Liver (tissue), 9 donors: ENCODE results near the gene GHRL. TPM values are rescaled to one million over a fixed set of nuclear protein-coding genes. Genes with fewer than 3 reads are reported as not detected.

Experiments
- DNase-seq: peaks from one replicate; pipeline ENCODE4 v3.0.0-alpha.2; 2017; ENCODE audit warnings: low spot score
- H3K27ac ChIP-seq, 2 donors: one replicate each; pipeline ENCODE4 v1.7.0; 2013; ENCODE audit warnings: inconsistent platforms in 2 of 2, low read length in 2 of 2, control low read depth in 1 of 2, low read depth in 1 of 2, mild to moderate bottlenecking in 1 of 2
- H3K27me3 ChIP-seq, 4 donors: one replicate each; pipeline versions ENCODE4 v1.6.1 to v1.7.0; 2013; ENCODE audit warnings: low read length in 3 of 4, inconsistent platforms in 1 of 4, mild to moderate bottlenecking in 1 of 4, moderate library complexity in 1 of 4; ENCODE audit not compliant: control insufficient read depth in 4 of 4, insufficient read depth in 4 of 4
- H3K36me3 ChIP-seq, 4 donors: one replicate each; pipeline versions ENCODE4 v1.6.1 to v1.7.0; 2013; ENCODE audit warnings: low read length in 3 of 4, mild to moderate bottlenecking in 3 of 4, low read depth in 1 of 4, moderate library complexity in 1 of 4; ENCODE audit not compliant: control insufficient read depth in 4 of 4, insufficient read depth in 3 of 4
- H3K4me1 ChIP-seq, 4 donors: one replicate each; pipeline versions ENCODE4 v1.6.1 to v1.7.0; 2013; ENCODE audit warnings: low read length in 3 of 4, mild to moderate bottlenecking in 3 of 4, moderate library complexity in 1 of 4; ENCODE audit not compliant: control insufficient read depth in 4 of 4, insufficient read depth in 4 of 4
- H3K4me3 ChIP-seq, 3 donors: one replicate each; pipeline versions ENCODE4 v1.6.1 to v1.7.0; 2013; ENCODE audit warnings: low read length in 3 of 3, control low read depth in 1 of 3, low read depth in 1 of 3, mild to moderate bottlenecking in 1 of 3
- H3K9ac ChIP-seq, 2 donors: one replicate each; pipeline ENCODE4 v1.7.0; 2013; ENCODE audit warnings: low read length in 2 of 2, mild to moderate bottlenecking in 2 of 2, moderate library complexity in 2 of 2, control low read depth in 1 of 2, low read depth in 1 of 2
- H3K9me3 ChIP-seq, 4 donors: one replicate each; pipeline versions ENCODE4 v1.6.1 to v1.7.0; 2013; ENCODE audit warnings: low read length in 3 of 4; ENCODE audit not compliant: control insufficient read depth in 4 of 4
- ATF3 ChIP-seq: IDR thresholded peaks from 2 replicates; pipeline ENCODE4 v1.6.1; 2016; ENCODE audit warnings: antibody characterized with exemption
- EGR1 ChIP-seq, 2 donors: IDR thresholded peaks; 2 replicates each; pipeline ENCODE4 v1.6.1; 2016 to 2018; ENCODE audit warnings: antibody characterized with exemption in 2 of 2, low read depth in 2 of 2
- FOXA1 ChIP-seq: IDR thresholded peaks from 2 replicates; pipeline ENCODE4 v1.6.1; 2016; ENCODE audit warnings: antibody characterized with exemption
- FOXA2 ChIP-seq: IDR thresholded peaks from 2 replicates; pipeline ENCODE4 v1.6.1; 2016; ENCODE audit warnings: antibody characterized with exemption
- GABPA ChIP-seq, 2 donors: IDR thresholded peaks in 1 of 2; conservative IDR thresholded peaks in 1 of 2; 2 replicates each; pipeline ENCODE4 v1.6.1; 2016; ENCODE audit warnings: antibody characterized with exemption in 2 of 2, mild to moderate bottlenecking in 1 of 2, moderate library complexity in 1 of 2
- HNF4A ChIP-seq, 2 donors: conservative IDR thresholded peaks; 2 replicates each; pipeline ENCODE4 v1.6.1; 2016; ENCODE audit warnings: antibody characterized with exemption in 2 of 2, mild to moderate bottlenecking in 2 of 2
- HNF4G ChIP-seq: IDR thresholded peaks from 2 replicates; pipeline ENCODE4 v1.6.1; 2016; ENCODE audit warnings: antibody characterized with exemption
- JUND ChIP-seq, 2 donors: IDR thresholded peaks; 2 replicates each; pipeline ENCODE4 v1.6.1; 2016; ENCODE audit warnings: antibody characterized with exemption in 2 of 2
- NR2F2 ChIP-seq: IDR thresholded peaks from 2 replicates; pipeline ENCODE4 v1.6.1; 2016; ENCODE audit warnings: antibody characterized with exemption
- RAD21 ChIP-seq, 2 donors: IDR thresholded peaks; 2 replicates each; pipeline ENCODE4 v1.6.1; 2016; ENCODE audit warnings: antibody characterized with exemption in 2 of 2, mild to moderate bottlenecking in 2 of 2
- RXRA ChIP-seq, 2 donors: IDR thresholded peaks; 2 replicates each; pipeline ENCODE4 v1.6.1; 2017 to 2018; ENCODE audit warnings: antibody characterized with exemption in 2 of 2, mild to moderate bottlenecking in 1 of 2
- SP1 ChIP-seq: IDR thresholded peaks from 2 replicates; pipeline ENCODE4 v1.6.1; 2018; ENCODE audit warnings: antibody characterized with exemption, mild to moderate bottlenecking
- TAF1 ChIP-seq: conservative IDR thresholded peaks from 2 replicates; pipeline ENCODE4 v1.6.1; 2016; ENCODE audit warnings: antibody characterized with exemption, mild to moderate bottlenecking
- YY1 ChIP-seq: IDR thresholded peaks from 2 replicates; pipeline ENCODE4 v1.6.1; 2016; ENCODE audit warnings: antibody characterized with exemption, mild to moderate bottlenecking
- ZBTB33 ChIP-seq: IDR thresholded peaks from 2 replicates; pipeline ENCODE4 v1.6.1; 2016; ENCODE audit warnings: antibody characterized with exemption
- WGBS: extraction: QIAGEN DNeasy Blood & Tissue Kit; methylation state at CpG from one replicate; pipeline ENCODE4 v1.1.7; 2013; 5-methylcytosine and 5-hydroxymethylcytosine counted together
- polyA plus RNA-seq, 2 donors: library from polyadenylated mRNA; stranded (reverse) in 1 of 2; unstranded in 1 of 2; fragments of 200-250 nt in 1 of 2; fragments of >200 nt in 1 of 2; fragmentation: Nextera tagmentation in 1 of 2; extraction: Ambion mirVana in 1 of 2; gene quantifications; one replicate each; pipeline versions ENCODE4 v1.2.1 to v1.2.3, GENCODE V29; 2013 to 2015
- total RNA-seq, 2 donors: library from RNA; depleted of rRNA; stranded (reverse); fragments of >200 nt; gene quantifications; one replicate each; pipeline ENCODE4 v1.2.3, GENCODE V29; 2014
- TF ChIP-seq, protein P1 (sequence below): fragments of 150-350 bp; IDR thresholded peaks from 2 replicates; pipeline ENCODE4 v1.5.1; 2017; ENCODE audit warnings: improper control_type of control experiment, low read depth, low read length; ENCODE audit not compliant: missing input control
- TF ChIP-seq, protein P2 (sequence below): IDR thresholded peaks from 2 replicates; pipeline ENCODE4 v1.6.1; 2016; ENCODE audit warnings: antibody characterized with exemption
- donor health status: healthy.
- donor health status: healthy.
- donor health status: healthy.
- donor health status: healthy.
- donor health status: healthy.

Gene GHRL
- total and polyA plus RNA-seq, 4 donors: 0.08 to 1.3 (median 0.27) TPM

DNA sequence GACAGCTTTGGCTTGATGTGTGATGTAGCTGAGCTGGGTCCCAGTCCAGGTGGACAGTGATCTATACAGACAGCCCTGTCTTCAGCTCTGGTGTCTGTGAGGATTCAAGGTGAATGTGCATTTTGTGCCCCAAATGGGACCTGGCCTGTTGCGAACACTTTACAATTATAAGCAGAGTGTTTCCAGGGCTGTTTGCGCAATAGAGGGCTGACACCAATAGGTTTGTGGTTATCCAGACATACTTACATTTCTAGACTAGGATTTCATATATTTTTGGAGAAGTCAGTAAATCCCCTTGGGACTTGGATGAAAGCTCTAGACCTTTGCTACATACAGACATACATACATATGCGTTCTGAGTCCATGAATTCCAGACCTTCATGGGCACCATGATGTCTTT is 48.7 kb downstream of the GHRL start:
- H3K4me3 ChIP-seq: no peak overlapping the region
- no peak overlapping the region for H3K27ac ChIP-seq
- 91% methylated on average over 3 of the region's 3 CpGs for WGBS
- H3K9ac ChIP-seq: no peak overlapping the region
- no peaks in the 10 kb centered on the region for H3K27me3 ChIP-seq
- H3K4me1 ChIP-seq: peaks cover 0 to 5% (median 3%) of the 10 kb centered on the region in 4 donors
- H3K9me3 ChIP-seq: peaks cover 0 to 10% (median 2%) of the 10 kb centered on the region in 4 donors
- TF ChIP-seq ATF3: no peak
- TF ChIP-seq SP1: no peak
- TF ChIP-seq YY1: no peak
- TF ChIP-seq RXRA (IDR thresholded peaks at IDR 0.05): no peak
- no peak for TF ChIP-seq JUND (IDR thresholded peaks at IDR 0.05)
- TF ChIP-seq HNF4G: no peak
- TF ChIP-seq ZBTB33: no peak
- TF ChIP-seq GABPA (IDR thresholded peaks at IDR 0.05 in 1 of 2, conservative IDR thresholded peaks at IDR 0.05 in 1 of 2): no peak
- no peak for TF ChIP-seq EGR1 (IDR thresholded peaks at IDR 0.05; ENCODE audit: low read depth in 2 of 2)
- TF ChIP-seq, protein P1, sequence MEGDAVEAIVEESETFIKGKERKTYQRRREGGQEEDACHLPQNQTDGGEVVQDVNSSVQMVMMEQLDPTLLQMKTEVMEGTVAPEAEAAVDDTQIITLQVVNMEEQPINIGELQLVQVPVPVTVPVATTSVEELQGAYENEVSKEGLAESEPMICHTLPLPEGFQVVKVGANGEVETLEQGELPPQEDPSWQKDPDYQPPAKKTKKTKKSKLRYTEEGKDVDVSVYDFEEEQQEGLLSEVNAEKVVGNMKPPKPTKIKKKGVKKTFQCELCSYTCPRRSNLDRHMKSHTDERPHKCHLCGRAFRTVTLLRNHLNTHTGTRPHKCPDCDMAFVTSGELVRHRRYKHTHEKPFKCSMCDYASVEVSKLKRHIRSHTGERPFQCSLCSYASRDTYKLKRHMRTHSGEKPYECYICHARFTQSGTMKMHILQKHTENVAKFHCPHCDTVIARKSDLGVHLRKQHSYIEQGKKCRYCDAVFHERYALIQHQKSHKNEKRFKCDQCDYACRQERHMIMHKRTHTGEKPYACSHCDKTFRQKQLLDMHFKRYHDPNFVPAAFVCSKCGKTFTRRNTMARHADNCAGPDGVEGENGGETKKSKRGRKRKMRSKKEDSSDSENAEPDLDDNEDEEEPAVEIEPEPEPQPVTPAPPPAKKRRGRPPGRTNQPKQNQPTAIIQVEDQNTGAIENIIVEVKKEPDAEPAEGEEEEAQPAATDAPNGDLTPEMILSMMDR: no peak
- no peak for TF ChIP-seq NR2F2
- TF ChIP-seq HNF4A (conservative IDR thresholded peaks at IDR 0.05): no peak
- no peak for TF ChIP-seq FOXA1
- no peak for DNase-seq
- peaks cover 8 to 14% (median 11%) of the 10 kb centered on the region in 4 donors for H3K36me3 ChIP-seq

DNA sequence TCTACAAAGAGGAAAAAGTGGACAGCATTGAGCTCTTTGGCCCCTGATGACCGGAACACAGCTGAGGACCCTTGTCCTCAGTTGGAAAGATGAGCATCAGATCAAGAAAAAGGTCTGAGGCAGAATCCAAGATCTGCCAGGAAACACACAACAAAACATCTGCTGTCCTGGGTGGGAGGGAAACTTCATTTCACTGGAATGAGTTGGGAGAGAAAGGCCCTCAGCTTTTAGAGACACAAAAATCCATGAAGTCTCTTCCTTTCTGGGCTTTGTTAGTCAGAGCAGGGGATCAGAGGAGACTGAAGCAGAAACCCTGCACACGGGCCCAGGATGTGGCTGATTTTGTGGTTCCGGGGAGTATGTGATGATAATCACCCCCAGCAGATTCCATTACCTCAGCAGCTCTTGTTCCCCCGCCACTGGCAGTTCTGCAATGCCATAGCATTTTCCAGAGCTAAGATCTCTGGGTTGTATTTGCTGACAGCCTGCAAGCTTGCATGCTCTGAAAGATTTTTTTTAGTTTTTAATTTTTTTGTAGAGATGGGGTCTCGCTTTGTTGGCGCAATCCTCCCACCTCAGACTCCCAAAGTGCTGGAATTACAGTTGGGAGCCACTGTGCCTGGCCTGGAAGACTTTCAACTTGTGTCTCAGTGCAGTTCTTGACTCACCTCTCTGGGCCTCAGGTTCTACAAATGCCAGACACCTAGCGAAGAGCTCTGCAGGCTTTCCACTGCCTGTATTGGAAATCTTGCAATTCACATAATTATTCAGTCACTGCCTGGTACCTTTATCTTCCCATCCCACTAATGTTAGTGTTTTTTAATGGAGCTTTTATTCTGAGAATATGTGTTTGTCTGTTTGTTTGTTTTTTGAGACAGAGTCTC is 50.3 kb downstream of the GHRL start:
- Histone ChIP-seq H3K27me3 (no peaks in the 10 kb centered on the region), H3K36me3 (peaks cover 9 to 20% (median 14%) of the 10 kb centered on the region in 4 donors), H3K9me3 (peaks cover 0 to 10% (median 2%) of the 10 kb centered on the region in 4 donors), H3K4me1 (no peaks in the 10 kb centered on the region), H3K27ac (peak overlapping the region in 1 of 2 donors; percentile 10), H3K9ac (no peak overlapping the region), H3K4me3 (no peak overlapping the region)
- DNase-seq: no peak
- 85% methylated on average over 7 of the region's 7 CpGs for WGBS
- TF ChIP-seq HNF4G (no peak), FOXA1 (no peak), NR2F2 (no peak), RXRA (IDR thresholded peaks at IDR 0.05) (no peak), HNF4A (conservative IDR thresholded peaks at IDR 0.05) (no peak), GABPA (IDR thresholded peaks at IDR 0.05 in 1 of 2, conservative IDR thresholded peaks at IDR 0.05 in 1 of 2) (no peak), RAD21 (IDR thresholded peaks at IDR 0.05) (no peak), ZBTB33 (no peak), YY1 (no peak), TAF1 (no peak), SP1 (no peak), JUND (IDR thresholded peaks at IDR 0.05) (no peak), ATF3 (no peak), FOXA2 (no peak), EGR1 (IDR thresholded peaks at IDR 0.05; ENCODE audit: low read depth in 2 of 2) (no peak)
- TF ChIP-seq, protein P1: no peak
- TF ChIP-seq, protein P2, sequence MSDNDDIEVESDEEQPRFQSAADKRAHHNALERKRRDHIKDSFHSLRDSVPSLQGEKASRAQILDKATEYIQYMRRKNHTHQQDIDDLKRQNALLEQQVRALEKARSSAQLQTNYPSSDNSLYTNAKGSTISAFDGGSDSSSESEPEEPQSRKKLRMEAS: no peak
